HG03280 (cell line): ENCODE data around the gene TNN.

ENCODE experiments used
- ATAC-seq: cut with Tn5 transposase; IDR thresholded peaks from one replicate; pipeline ENCODE4 v1.9.1; 2021; ENCODE audit warnings: mild to moderate bottlenecking, moderate library complexity; ENCODE audit not compliant: unreplicated experiment

The TNN gene

GRCh38 chr1:175145899-175146528, 78.4 kb downstream of the TNN start:
- ATAC-seq, result no peak

GRCh38 chr1:175146529-175147213, 79.0 kb downstream of the TNN start:
- ATAC-seq, result peak; percentile 34

- ATAC-seq, result no peak
These were observed 79.9 kb downstream of the TNN start for GRCh38 chr1:175147569-175147968.

GRCh38 chr1:175148068-175148467, 80.4 kb downstream of the TNN start:
- no peak for ATAC-seq

- ATAC-seq, result no peak
These were observed 83.1 kb downstream of the TNN start for GRCh38 chr1:175150596-175151319.

GRCh38 chr1:175152006-175152652, 84.5 kb downstream of the TNN start:
- no peak for ATAC-seq

- ATAC-seq, result peak; percentile 49
These were observed 87.2 kb downstream of the TNN start for GRCh38 chr1:175154629-175155472.

GRCh38 chr1:175155473-175155856, 87.8 kb downstream of the TNN start:
- ATAC-seq, result no peak

GRCh38 chr1:175155936-175156335, 88.3 kb downstream of the TNN start:
- no peak for ATAC-seq

- no peak for ATAC-seq
These were observed 89.6 kb downstream of the TNN start for GRCh38 chr1:175157200-175157599.

- no peak for ATAC-seq
These were observed 90.5 kb downstream of the TNN start for GRCh38 chr1:175158170-175158591.

- no peak for ATAC-seq
These were observed 95.3 kb downstream of the TNN start for GRCh38 chr1:175162955-175163354.

GRCh38 chr1:175163702-175164101, 96.1 kb downstream of the TNN start:
- no peak for ATAC-seq

GRCh38 chr1:175164751-175165150, 97.1 kb downstream of the TNN start:
- no peak for ATAC-seq

GRCh38 chr1:175166746-175167145, 99.1 kb downstream of the TNN start:
- ATAC-seq, result no peak

GRCh38 chr1:175167861-175168260, 100.2 kb downstream of the TNN start:
- no peak for ATAC-seq

- ATAC-seq, result no peak
These were observed 101.1 kb downstream of the TNN start for GRCh38 chr1:175168782-175169181.

- ATAC-seq, result no peak
These were observed 101.8 kb downstream of the TNN start for GRCh38 chr1:175169286-175170018.

GRCh38 chr1:175171036-175171913, 103.6 kb downstream of the TNN start:
- ATAC-seq, result no peak
